BJ (cell line): ENCODE measurements around the gene TOMM7. TPM values are rescaled to one million over a fixed set of nuclear protein-coding genes. Genes with fewer than 3 reads are reported as not detected.

Experiments
- CTCF ChIA-PET: fragments of 350-600 bp; formaldehyde crosslinking; extraction: SDS; loops from one replicate; lab custom pipeline; 2021; ENCODE audit warnings: antibody characterized with exemption, inconsistent platforms; lab: Yijun Ruan, JAX
- POLR2A ChIA-PET: fragments of 300-600 bp; sonication (Branson Sonifier 250); formaldehyde crosslinking; extraction: SDS; loops from one replicate; lab custom pipeline; 2021; ENCODE audit warnings: antibody characterized with exemption; lab: Charles Lee
- DNase-seq: peaks from one replicate; pipeline ENCODE4 v3.0.0-alpha.2; 2011; ENCODE audit warnings: low read depth
- H3K27me3 ChIP-seq: 2 replicates; pipeline ENCODE4 v1.6.0; 2011; ENCODE audit warnings: low read length; ENCODE audit not compliant: control insufficient read depth, insufficient read depth
- H3K36me3 ChIP-seq: 2 replicates; pipeline ENCODE4 v1.5.1; 2011; ENCODE audit warnings: low read length; ENCODE audit not compliant: control insufficient read depth, insufficient read depth
- H3K4me3 ChIP-seq: 2 replicates; pipeline ENCODE4 v1.5.1; 2011; ENCODE audit warnings: low read depth, mild to moderate bottlenecking, control low read depth, low read length
- polyA plus RNA-seq: library from polyadenylated mRNA; depleted of rRNA; stranded (reverse); fragments of >200 nt; gene quantifications from 2 replicates; pipeline ENCODE4 v1.2.3, GENCODE V29; 2011
- TF ChIP-seq, protein P1 (sequence below): IDR thresholded peaks from 2 replicates; pipeline ENCODE4 v1.5.1; 2011; ENCODE audit warnings: low read depth, mild to moderate bottlenecking, control low read depth, inconsistent platforms, low read length, moderate library complexity; ENCODE audit not compliant: insufficient read depth

TOMM7 gene
- polyA plus RNA-seq, 1 experiment: 346 TPM

DNA sequence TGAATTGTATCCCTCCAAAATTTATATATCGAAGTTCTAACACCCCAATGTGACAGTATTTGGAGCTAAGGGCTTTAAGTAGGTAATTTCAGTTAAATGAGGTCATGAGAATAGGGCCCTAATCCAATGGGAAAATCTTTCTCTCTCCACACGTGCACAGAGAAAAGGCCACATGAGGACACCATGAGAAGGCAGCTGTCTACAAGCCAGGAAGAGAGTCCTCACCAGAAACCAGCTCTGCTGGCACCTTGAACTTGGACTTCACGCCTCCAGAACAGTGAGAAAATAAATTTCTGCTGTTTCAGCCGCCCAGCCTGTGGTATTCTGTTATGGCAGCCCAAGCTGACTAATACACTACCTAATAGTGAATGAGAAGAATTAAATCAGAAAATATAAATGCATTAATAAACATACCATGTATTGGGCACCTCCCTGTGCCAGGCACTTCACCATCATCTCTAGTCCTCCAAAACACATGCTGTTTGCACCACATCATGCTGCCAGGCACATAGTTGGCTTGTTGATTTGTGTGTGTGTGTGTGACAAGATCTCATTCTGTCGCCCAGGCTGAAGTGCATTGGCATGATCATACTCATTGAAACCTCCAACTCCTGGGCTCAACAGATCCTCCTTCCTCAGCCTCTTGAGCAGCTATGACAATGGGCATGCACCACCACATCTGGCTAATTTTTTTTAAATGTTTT is 9.1 kb upstream of the TOMM7 start:
- DNase-seq: no peak
- no peak overlapping the region for H3K4me3 ChIP-seq
- H3K27me3 ChIP-seq: no peaks in the 10 kb centered on the region
- ChIA-PET POLR2A (no interaction called here), CTCF (interaction anchor here (1.0 kb wide), 1 partner anchor 273 kb away, joined by 3 read pairs; no protein-coding TSS in a partner anchor)
- H3K36me3 ChIP-seq: no peaks in the 10 kb centered on the region
- TF ChIP-seq, protein P1, sequence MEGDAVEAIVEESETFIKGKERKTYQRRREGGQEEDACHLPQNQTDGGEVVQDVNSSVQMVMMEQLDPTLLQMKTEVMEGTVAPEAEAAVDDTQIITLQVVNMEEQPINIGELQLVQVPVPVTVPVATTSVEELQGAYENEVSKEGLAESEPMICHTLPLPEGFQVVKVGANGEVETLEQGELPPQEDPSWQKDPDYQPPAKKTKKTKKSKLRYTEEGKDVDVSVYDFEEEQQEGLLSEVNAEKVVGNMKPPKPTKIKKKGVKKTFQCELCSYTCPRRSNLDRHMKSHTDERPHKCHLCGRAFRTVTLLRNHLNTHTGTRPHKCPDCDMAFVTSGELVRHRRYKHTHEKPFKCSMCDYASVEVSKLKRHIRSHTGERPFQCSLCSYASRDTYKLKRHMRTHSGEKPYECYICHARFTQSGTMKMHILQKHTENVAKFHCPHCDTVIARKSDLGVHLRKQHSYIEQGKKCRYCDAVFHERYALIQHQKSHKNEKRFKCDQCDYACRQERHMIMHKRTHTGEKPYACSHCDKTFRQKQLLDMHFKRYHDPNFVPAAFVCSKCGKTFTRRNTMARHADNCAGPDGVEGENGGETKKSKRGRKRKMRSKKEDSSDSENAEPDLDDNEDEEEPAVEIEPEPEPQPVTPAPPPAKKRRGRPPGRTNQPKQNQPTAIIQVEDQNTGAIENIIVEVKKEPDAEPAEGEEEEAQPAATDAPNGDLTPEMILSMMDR: no peak

DNA sequence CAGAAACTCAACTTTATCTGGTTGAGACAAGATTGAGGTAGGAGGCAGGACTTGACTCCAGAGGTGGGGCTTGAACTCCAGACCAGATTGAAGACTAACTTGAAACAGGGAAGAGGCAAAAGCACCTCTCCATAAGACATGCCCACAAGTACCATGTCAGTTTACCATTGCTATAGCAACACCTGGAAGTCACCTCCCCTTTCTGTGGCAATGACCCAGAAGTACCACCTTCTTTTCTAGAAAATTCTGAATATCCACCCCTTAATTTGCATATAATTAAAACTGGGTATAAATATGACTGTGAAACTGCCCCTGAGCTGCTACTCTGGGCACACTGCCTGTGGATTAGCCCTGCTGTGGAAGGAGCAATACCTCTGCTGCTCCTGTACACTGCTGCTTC is 4.9 kb upstream of the TOMM7 start:
- TF ChIP-seq, protein P1: no peak
- Histone ChIP-seq H3K4me3 (no peak overlapping the region), H3K27me3 (peaks cover 1% of the 10 kb centered on the region; the same call in 1 of the 2 replicates), H3K36me3 (no peaks in the 10 kb centered on the region)
- ChIA-PET POLR2A (no interaction called here), CTCF (interaction anchor here (0.6 kb wide), 2 partner anchors 52 to 145 kb away, joined by 3 read pairs; no protein-coding TSS in a partner anchor)
- DNase-seq: no peak

DNA sequence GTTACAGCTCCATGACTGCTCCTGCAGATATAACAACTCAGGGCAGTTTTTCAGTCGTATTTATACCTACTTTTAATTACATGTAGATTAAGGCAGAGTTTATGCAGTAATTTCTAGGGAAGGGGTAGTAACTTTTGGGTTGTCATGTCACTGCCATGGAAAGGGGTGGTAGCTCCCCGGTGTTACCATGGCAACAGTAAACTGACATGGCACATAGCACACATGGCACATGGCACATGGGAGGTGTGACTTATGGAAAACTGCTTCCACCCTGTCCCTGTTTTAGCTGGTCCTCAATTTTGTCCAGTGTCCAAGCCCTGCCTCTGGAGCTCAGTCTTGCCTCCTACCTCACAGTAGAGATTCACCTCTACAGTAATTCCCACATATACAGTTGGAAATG is 3.9 kb upstream of the TOMM7 start:
- no peak overlapping the region for H3K4me3 ChIP-seq
- H3K36me3 ChIP-seq: no peaks in the 10 kb centered on the region
- CTCF ChIA-PET: no interaction called here

DNA sequence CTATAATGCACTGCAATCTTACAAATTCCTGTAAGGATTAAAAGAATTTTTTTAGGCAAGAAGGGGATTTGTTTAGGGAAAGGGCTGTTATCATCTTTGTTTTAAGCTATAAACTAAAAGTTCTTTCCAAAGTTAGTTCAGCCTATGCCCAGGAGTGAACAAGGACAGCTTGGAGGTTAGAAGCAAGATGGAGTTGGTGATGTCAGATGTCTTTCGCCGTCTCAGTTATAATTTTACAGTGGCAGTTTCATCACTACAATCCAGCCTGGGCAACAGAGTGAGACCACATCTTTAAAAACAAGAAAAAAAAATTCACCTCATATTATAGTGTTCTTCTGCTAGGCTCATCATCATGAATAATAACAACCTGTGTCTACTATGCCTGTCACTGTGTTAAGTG is 2.1 kb upstream of the TOMM7 start:
- DNase-seq: no peak
- H3K4me3 ChIP-seq: no peak overlapping the region
- POLR2A ChIA-PET: no interaction called here
- TF ChIP-seq, protein P1: no peak
- peaks cover 1% of the 10 kb centered on the region; the same call in 1 of the 2 replicates for H3K27me3 ChIP-seq
- H3K36me3 ChIP-seq: no peaks in the 10 kb centered on the region
- CTCF ChIA-PET: no interaction called here

More for the DNA sequence above, 3.9 kb upstream of the TOMM7 start:
- no peak for DNase-seq
- TF ChIP-seq, protein P1: no peak
- POLR2A ChIA-PET: no interaction called here
- peaks cover 1% of the 10 kb centered on the region; the same call in 1 of the 2 replicates for H3K27me3 ChIP-seq

DNA sequence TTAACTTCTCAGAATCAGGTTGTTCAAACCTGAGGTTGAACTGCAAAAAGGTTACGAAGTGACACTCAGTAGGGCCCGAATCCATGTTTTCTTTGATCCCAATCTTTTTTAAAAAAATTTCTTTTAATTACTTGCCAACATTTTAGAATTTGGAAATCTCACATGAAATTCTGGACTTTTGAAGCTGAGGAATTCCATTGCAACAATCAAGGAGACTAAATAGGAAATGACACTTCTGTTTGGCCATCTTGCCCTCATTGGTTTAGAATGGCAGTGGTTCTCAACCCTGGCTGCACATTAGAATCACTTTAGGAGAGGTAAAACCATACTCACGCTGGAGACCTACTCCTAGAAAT is 471 bp upstream of the TOMM7 start:
- CTCF ChIA-PET: interaction anchor here (1.0 to 1.7 kb wide), 2 partner anchors 11 to 13 kb away, joined by 4 to 10 read pairs; no protein-coding TSS in a partner anchor
- Histone ChIP-seq H3K27me3 (peaks cover 1% of the 10 kb centered on the region; the same call in 1 of the 2 replicates), H3K36me3 (no peaks in the 10 kb centered on the region), H3K4me3 (peak overlapping the region; percentile 67)
- no peak for DNase-seq
- TF ChIP-seq, protein P1: no peak
- POLR2A ChIA-PET: interaction anchor here (0.5 kb wide), 1 partner anchor 283 kb away, joined by 3 read pairs; no protein-coding TSS in a partner anchor
